ENCODE data around the gene ZNF582.
A peak's percentile ranks its signal among the peaks of the same experiment; 100 is the strongest.

ZNF582 gene

GRCh38 chr19:56393119-56394012 lies at the start of gene ZNF582:
Gene ZNF582, minus strand, starts transcription at chr19:56393534. Its CDS starts 1,782 bp downstream, at chr19:56391752.
- peak; percentile 95 for DNase-seq (ENCODE audit: low read depth)

DNA sequence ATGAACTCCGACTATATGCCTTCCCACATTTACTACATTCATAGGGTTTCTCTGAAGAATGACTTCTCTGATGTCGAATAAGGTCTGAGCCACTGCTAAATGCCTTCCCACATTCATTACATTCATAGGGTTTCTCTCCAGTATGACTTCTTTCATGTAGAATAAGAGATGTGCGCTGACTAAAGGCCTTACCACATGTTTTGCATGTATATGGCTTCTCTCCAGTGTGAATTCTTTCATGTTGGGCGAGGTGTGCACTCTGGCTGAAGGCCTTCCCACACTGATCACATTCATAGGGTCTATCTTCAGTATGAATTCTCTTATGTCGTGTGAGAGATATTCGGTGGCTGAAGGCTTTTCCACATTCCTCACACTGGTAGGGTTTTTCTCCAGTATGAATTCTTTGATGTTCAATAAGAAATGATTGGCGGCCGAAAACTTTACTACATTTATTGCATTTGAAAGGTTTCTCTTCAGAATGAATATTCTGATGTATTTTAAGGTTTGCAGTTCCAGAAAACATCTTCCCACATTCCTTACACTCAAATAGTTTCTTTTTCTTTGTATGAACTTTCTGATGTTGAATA lies 48.0 kb upstream of the ZNF582 start:
- DNase-seq (ENCODE audit: low read depth), result no peak

GRCh38 chr19:56423985-56424353 lies 30.6 kb upstream of the ZNF582 start:
- no peak for DNase-seq (ENCODE audit: low read depth)

- no peak for DNase-seq (ENCODE audit: low read depth)
These were observed 30.1 kb upstream of the ZNF582 start for GRCh38 chr19:56423276-56423984.

- no peak for DNase-seq (ENCODE audit: low read depth)
These were observed 11.7 kb upstream of the ZNF582 start for GRCh38 chr19:56405062-56405461.

- DNase-seq (ENCODE audit: low read depth), result no peak
These were observed 11.3 kb upstream of the ZNF582 start for GRCh38 chr19:56404705-56405056.

DNA sequence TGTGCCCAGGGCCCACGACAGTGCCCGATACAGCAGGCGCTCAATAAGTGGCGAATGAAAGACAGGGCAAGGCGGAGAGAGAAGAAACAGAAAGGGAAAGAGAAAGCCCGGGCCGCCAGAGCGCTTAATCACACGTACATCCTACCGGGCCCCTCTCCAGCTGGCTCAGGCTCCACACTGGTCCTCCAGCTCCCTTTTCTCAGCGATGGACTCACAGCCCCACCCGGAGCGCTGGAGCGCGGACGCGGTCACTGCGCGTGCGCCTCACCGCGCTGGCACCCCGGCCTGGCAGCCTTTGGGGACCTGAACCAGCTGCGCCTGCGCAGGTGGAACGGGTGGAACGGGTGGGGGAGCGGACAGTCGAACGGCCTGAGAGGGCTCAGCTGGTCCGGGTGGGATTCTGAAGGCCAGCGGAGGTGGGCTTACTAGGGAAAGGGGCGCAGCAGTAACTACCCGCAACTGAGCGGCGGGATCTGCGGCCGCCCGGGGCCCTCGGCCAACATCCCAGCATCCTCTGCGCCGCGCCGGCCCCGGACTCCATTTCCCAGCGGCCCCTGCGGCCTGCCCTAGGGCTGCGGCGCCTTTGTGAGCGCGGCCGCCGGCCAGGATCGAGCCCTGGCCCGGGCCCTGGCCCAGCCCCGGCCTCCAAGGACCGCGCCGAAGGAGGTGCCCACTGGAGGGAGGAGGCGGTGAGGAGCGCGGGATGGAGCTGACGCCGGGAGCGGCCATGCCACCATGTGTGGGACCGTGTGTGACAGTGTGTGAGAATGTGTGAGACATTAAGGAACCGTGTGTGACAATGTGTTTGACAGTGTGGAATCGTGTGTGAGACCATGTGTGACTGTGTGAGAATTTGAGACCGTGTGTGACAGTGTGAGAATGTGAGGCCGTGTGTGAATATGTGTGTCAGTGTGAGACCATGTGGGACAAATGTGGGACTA lies 10.7 kb upstream of the ZNF582 start, which contains the start of gene ZNF583:
TSS of gene ZNF583 (plus strand) at position 569 of the 941 bp plus-strand sequence. CDS start 2,783 bp downstream, outside the sequence.
- DNase-seq (ENCODE audit: low read depth), result peak; percentile 97

DNA sequence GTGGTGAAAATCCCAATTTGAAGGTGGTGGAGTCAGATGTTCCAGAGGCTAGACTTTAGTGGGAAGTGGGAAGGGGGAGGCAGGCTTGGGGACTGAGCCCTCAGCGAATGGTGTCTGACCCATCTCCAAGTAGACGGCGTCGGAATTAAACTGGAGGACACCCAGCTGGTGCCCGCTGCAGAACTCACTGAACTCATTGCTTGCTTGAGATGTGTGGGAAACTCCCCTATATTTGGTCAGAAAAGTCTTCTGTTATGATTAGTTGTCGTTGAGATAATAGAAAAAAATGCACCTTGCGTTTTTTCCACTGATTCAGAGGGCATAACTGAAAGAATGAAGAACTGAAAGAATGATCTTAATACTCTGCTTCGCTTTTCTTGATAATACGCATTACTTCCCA lies 9.9 kb upstream of the ZNF582 start:
- no peak for DNase-seq (ENCODE audit: low read depth)

GRCh38 chr19:56400485-56400884 lies 7.2 kb upstream of the ZNF582 start:
- DNase-seq (ENCODE audit: low read depth), result no peak

- DNase-seq (ENCODE audit: low read depth), result no peak
These were observed 5.5 kb upstream of the ZNF582 start for GRCh38 chr19:56398809-56399208.

GRCh38 chr19:56383826-56384605 lies 9.3 kb downstream of the ZNF582 start:
- DNase-seq (ENCODE audit: low read depth), result no peak

DNA sequence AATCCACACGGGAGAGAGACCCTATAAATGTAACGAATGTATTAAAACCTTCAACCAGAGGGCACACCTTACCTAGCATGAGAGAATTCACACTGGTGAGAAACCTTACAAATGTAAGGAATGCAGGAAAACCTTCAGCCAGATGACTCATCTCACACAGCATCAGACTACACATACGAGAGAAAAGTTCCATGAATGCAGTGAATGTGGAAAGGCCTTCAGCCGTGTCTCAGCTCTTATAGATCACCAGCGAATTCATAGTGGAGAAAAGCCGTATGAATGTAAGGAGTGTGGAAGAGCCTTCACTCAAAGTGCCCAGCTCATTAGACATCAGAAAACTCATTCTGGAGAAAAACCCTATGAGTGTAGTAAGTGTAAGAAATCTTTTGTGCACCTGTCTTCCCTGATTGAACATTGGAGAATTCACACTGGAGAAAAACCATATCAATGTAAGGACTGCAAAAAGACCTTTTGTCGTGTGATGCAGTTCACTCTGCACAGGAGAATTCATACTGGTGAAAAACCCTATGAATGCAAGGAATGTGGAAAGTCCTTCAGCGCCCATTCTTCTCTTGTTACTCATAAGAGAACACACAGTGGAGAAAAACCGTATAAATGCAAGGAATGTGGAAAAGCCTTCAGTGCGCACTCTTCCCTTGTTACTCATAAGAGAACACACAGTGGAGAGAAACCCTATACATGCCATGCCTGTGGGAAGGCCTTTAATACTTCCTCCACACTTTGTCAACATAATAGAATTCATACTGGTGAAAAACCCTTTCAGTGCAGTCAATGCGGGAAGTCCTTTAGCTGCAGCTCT lies 16.0 kb downstream of the ZNF582 start:
- no peak for DNase-seq (ENCODE audit: low read depth)

DNA sequence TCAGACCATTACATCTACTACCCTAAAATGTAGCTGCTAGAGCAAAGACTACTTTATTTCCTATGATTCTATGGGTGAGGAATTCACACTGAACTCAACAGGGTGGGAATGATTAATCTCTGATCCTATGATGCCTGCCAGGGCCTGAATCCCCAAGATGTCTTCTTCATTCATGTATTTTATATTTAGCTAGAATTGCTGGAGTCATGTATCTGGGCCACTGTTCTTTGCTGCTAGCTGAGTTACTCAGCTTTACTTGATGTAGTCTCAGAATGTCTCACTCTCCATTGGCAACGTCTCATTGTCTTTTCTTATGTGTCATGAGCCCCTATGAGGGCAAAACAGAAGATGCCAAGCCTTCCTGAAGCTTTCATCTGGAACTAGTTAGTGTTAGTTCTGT lies 21.1 kb downstream of the ZNF582 start:
- DNase-seq (ENCODE audit: low read depth), result no peak

GRCh38 chr19:56369886-56370676 lies 23.3 kb downstream of the ZNF582 start:
- no peak for DNase-seq (ENCODE audit: low read depth)

- peak; percentile 83 for DNase-seq (ENCODE audit: low read depth)
These were observed 25.3 kb downstream of the ZNF582 start for GRCh38 chr19:56367829-56368711.

GRCh38 chr19:56360841-56361240 lies 32.5 kb downstream of the ZNF582 start:
- no peak for DNase-seq (ENCODE audit: low read depth)

DNA sequence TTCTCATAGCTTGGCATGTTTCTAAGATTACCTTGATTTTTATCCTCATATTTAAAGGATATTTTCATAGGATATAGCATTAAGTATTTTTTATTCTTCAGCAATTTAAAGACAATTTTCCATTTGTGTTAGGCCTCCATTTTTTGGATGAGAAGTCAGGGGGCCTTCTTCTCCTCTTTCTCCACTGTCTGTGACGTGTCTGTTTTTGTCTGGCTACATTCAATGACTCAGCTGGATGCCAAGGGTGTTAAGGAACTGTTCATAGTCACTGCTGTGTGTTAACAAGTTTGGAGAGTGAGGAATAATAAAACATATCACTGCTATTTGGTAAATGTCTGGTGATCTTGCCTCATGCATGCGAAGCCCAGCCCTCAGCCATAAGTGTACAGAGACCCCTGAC lies 36.4 kb downstream of the ZNF582 start:
- DNase-seq (ENCODE audit: low read depth), result no peak

DNA sequence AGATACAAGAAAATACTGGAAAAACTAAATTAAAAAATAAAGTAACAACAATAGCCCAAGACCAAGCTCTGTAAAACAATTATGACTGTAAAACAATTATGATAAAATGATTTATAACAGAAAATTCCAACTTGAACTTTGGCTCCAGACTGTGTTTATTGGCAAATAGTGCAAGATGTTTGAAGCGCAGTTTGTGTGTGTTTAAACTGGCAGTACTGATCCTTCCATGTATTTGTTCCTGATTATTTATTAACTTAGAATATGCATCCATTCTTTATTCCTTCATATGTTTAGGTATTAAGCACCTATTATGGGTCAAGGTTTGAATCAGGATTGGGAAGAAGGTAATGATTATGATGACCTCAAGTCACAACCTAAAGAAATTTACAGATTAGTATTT lies 37.8 kb downstream of the ZNF582 start:
- no peak for DNase-seq (ENCODE audit: low read depth)

Measured in stromal cell of bone marrow (primary cell).